ENCODE data around the gene NRL. TPM values are rescaled to one million over a fixed set of nuclear protein-coding genes. Genes with fewer than 3 reads are reported as not detected.

NRL gene
- polyA plus RNA-seq, 2 of the 4 experiments (the other 2 are of a cell fraction), result 0.93 to 0.97 TPM

DNA sequence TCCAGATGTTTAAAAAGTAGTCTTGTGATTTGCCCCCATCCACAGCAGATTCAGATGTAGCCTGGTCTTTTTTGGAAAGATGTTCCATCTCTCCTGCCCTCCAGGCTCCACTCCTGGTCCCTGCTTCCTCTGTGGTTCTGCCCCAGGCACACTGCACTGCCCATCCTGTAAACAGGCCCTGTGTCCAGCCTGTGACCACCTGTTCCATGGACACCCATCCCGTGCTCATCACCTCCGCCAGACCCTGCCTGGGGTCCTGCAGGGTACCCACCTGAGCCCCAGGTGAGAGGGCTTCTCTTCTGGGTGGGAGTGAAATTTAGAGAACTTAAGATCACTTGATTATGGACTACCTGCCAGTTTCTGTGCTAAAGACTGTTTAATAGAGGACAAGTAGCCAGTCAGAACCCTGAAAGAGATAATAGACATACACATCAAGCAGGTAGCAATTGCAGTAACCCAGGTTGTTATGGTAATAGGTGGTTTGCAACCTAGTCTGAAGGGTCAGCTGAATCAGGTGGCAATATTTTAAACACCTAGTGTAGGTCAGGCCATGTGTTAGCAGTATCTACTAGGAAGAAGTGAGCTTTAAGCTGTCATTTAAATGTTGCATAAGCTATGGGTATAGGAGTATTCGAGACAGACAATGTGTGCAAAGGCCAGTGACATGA, 34.7 kb upstream of the NRL start:
- peaks cover 14% of the 10 kb centered on the region for H3K4me1 ChIP-seq
- no peaks in the 10 kb centered on the region for H3K9me3 ChIP-seq
- no peak overlapping the region for H3K4me3 ChIP-seq
- FAIRE-seq, result no peak
- WGBS (ENCODE audit: missing lambda C conversion rate), result 95% methylated on average over 3 of the region's 3 CpGs
- no peak for ATAC-seq
- H3K4me2 ChIP-seq, result no peak overlapping the region
- DNase-seq (ENCODE audit: low read depth in 1 of 2, low spot score in 1 of 2), result no peak
- H3K27ac ChIP-seq, result no peak overlapping the region
- TF ChIP-seq FOXS1 (CRISPR knock-in tag; IDR thresholded peaks at IDR 0.05) (no peak), ZC3H11A (IDR thresholded peaks at IDR 0.05) (no peak), KDM5A (IDR thresholded peaks at IDR 0.05) (no peak), RCOR1 (IDR thresholded peaks at IDR 0.05; ENCODE audit: low read depth, low read length) (no peak), CEBPB (IDR thresholded peaks at IDR 0.05) (no peak), PHF8 (IDR thresholded peaks at IDR 0.05; ENCODE audit: borderline replicate concordance, low read depth) (no peak), CBX2 (IDR thresholded peaks at IDR 0.05; ENCODE audit: borderline replicate concordance, low read depth) (no peak), FOSL2 (IDR thresholded peaks at IDR 0.05) (no peak), FOSL2 (CRISPR knock-in tag; IDR thresholded peaks at IDR 0.05) (no peak)
- TF ChIP-seq, protein P1, sequence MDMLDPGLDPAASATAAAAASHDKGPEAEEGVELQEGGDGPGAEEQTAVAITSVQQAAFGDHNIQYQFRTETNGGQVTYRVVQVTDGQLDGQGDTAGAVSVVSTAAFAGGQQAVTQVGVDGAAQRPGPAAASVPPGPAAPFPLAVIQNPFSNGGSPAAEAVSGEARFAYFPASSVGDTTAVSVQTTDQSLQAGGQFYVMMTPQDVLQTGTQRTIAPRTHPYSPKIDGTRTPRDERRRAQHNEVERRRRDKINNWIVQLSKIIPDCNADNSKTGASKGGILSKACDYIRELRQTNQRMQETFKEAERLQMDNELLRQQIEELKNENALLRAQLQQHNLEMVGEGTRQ (IDR thresholded peaks at IDR 0.05), result no peak
- ChIA-PET POLR2A (interaction anchor here (1.5 kb wide), 1 partner anchor 64 kb away, joined by 3 read pairs; the partner anchor contains the start of gene CHMP4A), CTCF (interaction anchor here (0.6 to 12.6 kb wide), 4 partner anchors 8 to 964 kb away, joined by 4 to 168 read pairs (median 10); partner anchors contain the start of genes EMC9, IRF9 and PSME1)

DNA sequence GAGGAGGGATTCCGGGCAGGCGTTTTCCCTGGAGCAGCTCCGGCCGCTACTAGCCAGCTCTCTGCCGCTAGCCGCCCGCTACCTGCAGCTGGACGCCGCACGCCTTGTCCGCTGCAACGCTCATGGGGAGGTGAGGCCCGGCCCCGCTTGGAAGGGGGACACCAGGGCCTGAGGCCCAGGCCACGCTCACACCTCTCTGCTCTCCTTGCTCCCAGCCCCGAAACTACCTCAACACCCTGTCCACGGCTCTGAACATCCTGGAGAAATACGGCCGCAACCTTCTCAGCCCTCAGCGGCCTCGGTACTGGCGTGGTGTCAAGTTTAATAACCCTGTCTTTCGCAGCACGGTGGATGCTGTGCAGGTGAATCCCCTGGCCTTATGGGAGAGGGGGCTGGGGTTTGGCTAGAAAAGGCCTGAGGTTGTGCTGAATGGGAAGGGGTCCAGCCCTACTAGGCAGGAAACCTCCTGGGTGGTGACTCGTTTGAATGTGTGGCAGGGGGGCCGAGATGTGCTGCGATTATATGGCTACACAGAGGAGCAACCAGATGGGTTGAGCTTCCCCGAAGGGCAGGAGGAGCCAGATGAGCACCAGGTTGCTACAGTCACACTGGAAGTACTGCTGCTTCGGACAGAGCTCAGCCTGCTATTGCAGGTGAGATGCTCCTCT, 33.1 kb upstream of the NRL start:
- ChIA-PET CTCF (interaction anchor here (1.6 to 12.6 kb wide), 4 partner anchors 11 to 40 kb away, joined by 4 to 168 read pairs (median 13); partner anchors contain the start of genes IRF9 and PSME1), POLR2A (interaction anchor here (0.6 to 2.5 kb wide), 2 partner anchors 12 to 33 kb away, joined by 3 to 13 read pairs; partner anchors contain the start of genes DCAF11, NRL and PSME1)
- peak overlapping the region; percentile 91 to 98 for H3K27ac ChIP-seq

More for the DNA sequence above, 33.1 kb upstream of the NRL start:
- H3K4me3 ChIP-seq, result peak overlapping the region; percentile 89
- no peak for TF ChIP-seq MAFK (IDR thresholded peaks at IDR 0.05; ENCODE audit: partially characterized antibody)
- TF ChIP-seq, protein P1 (IDR thresholded peaks at IDR 0.05), result no peak
- no peak for TF ChIP-seq FOXS1 (CRISPR knock-in tag; IDR thresholded peaks at IDR 0.05)
- no peak for TF ChIP-seq EHMT2 (IDR thresholded peaks at IDR 0.05; ENCODE audit: low read depth)
- no peak for TF ChIP-seq CBX8 (IDR thresholded peaks at IDR 0.05)
- TF ChIP-seq ZFP36 (IDR thresholded peaks at IDR 0.05; ENCODE audit: borderline replicate concordance, partially characterized antibody), result no peak
- TF ChIP-seq POLR2AphosphoS2 (conservative IDR thresholded peaks at IDR 0.05; ENCODE audit: low read length), result no peak
- TF ChIP-seq, protein P2, sequence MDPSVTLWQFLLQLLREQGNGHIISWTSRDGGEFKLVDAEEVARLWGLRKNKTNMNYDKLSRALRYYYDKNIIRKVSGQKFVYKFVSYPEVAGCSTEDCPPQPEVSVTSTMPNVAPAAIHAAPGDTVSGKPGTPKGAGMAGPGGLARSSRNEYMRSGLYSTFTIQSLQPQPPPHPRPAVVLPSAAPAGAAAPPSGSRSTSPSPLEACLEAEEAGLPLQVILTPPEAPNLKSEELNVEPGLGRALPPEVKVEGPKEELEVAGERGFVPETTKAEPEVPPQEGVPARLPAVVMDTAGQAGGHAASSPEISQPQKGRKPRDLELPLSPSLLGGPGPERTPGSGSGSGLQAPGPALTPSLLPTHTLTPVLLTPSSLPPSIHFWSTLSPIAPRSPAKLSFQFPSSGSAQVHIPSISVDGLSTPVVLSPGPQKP (IDR thresholded peaks at IDR 0.05; ENCODE audit: low read depth, low read length), result no peak
- no peak for TF ChIP-seq MYC (IDR thresholded peaks at IDR 0.05; ENCODE audit: borderline replicate concordance, low read length)
- TF ChIP-seq TFCP2L1 (CRISPR knock-in tag; IDR thresholded peaks at IDR 0.05), result no peak
- no peak for TF ChIP-seq FOSB (CRISPR knock-in tag; IDR thresholded peaks at IDR 0.05)
- TF ChIP-seq, protein P3, sequence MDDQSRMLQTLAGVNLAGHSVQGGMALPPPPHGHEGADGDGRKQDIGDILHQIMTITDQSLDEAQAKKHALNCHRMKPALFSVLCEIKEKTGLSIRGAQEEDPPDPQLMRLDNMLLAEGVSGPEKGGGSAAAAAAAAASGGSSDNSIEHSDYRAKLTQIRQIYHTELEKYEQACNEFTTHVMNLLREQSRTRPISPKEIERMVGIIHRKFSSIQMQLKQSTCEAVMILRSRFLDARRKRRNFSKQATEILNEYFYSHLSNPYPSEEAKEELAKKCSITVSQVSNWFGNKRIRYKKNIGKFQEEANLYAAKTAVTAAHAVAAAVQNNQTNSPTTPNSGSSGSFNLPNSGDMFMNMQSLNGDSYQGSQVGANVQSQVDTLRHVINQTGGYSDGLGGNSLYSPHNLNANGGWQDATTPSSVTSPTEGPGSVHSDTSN (IDR thresholded peaks at IDR 0.05), result no peak
- TF ChIP-seq NFE2L2 (conservative IDR thresholded peaks at IDR 0.05; ENCODE audit: low read length), result no peak
- DNase-seq (ENCODE audit: low read depth in 1 of 2, low spot score in 1 of 2) (no peak), FAIRE-seq (no peak), ATAC-seq (no peak)
- peaks cover 14% of the 10 kb centered on the region for H3K4me1 ChIP-seq
- 10% methylated on average over 19 of the region's 29 CpGs for WGBS (ENCODE audit: missing lambda C conversion rate)
- peak overlapping the region; percentile 79 for H3K4me2 ChIP-seq
- no peaks in the 10 kb centered on the region for H3K9me3 ChIP-seq
